Thyroid gland (tissue), 4 donors: ENCODE results near the gene SARDH. TPM values are rescaled to one million over a fixed set of nuclear protein-coding genes. Genes with fewer than 3 reads are reported as not detected.

Experiments used
- DNase-seq, 2 donors: peaks; one replicate each; pipeline ENCODE4 v3.0.0-alpha.2; 2019
- H3K27ac ChIP-seq, 3 donors: fragments of 200-600 bp; sonication (generic); 1 replicate in 2 of 3; 2 replicates in 1 of 3; pipeline ENCODE4 v1.5.1; 2016 to 2019; ENCODE audit warnings: mild to moderate bottlenecking in 1 of 3, moderate library complexity in 1 of 3
- H3K27me3 ChIP-seq: fragments of 200-600 bp; sonication (generic); one replicate; pipeline ENCODE4 v1.5.1; 2019
- H3K36me3 ChIP-seq, 2 donors: fragments of 200-600 bp; sonication (generic); one replicate each; pipeline ENCODE4 v1.5.1; 2016 to 2019
- H3K4me1 ChIP-seq, 2 donors: fragments of 200-600 bp; sonication (generic); one replicate each; pipeline ENCODE4 v1.5.1; 2017 to 2019
- H3K4me3 ChIP-seq, 3 donors: fragments of 200-600 bp; sonication (generic); replicated peaks in 1 of 3; 1 replicate in 2 of 3; 2 replicates in 1 of 3; pipeline ENCODE4 v1.5.1; 2016; ENCODE audit warnings: mild to moderate bottlenecking in 1 of 3
- H3K9me3 ChIP-seq: fragments of 200-600 bp; sonication (generic); one replicate; pipeline ENCODE4 v1.5.1; 2017
- CTCF ChIP-seq, 6 experiments: fragments of 200-600 bp in 3 of 6; fragments of 450-650 bp in 3 of 6; sonication (generic) in 3 of 6; IDR thresholded peaks; one replicate each; pipeline ENCODE4 v1.5.1; 2016 to 2019; ENCODE audit warnings: antibody characterized with exemption in 6 of 6, mild to moderate bottlenecking in 2 of 6, inconsistent platforms in 1 of 6, moderate library complexity in 1 of 6
- POLR2A ChIP-seq, 2 donors: fragments of 450-650 bp; IDR thresholded peaks; one replicate each; pipeline ENCODE4 v1.6.1; 2017; ENCODE audit warnings: antibody characterized with exemption in 2 of 2, mild to moderate bottlenecking in 2 of 2, moderate library complexity in 1 of 2
- WGBS, 2 donors: methylation state at CpG; one replicate each; pipeline ENCODE4 v1.1.5; 2017; 5-methylcytosine and 5-hydroxymethylcytosine counted together
- intact Hi-C: fragments of 100-400 bp; cut with DNase I; formaldehyde crosslinking; loops from one replicate; pipeline ENCODE4 v1.15.1; 2023
- total RNA-seq, 4 donors: library from RNA; depleted of rRNA; stranded (reverse); fragments of >200 nt; gene quantifications; one replicate each; pipeline ENCODE4 v1.2.3, GENCODE V29; 2016

Gene SARDH
- total RNA-seq, 4 donors from 2014 or later = 2.2 to 6.2 (median 3.3) TPM; not detected in 1

GRCh38 chr9:133758228-133758627 lies 20.1 kb upstream of the SARDH start:
- H3K36me3 ChIP-seq = no peaks in the 10 kb centered on the region
- intact Hi-C loops = no loop called here
- H3K27ac ChIP-seq = peak overlapping the region; percentile 35 to 56 (median 53)
- H3K4me3 ChIP-seq = no peak overlapping the region
- peaks cover 16 to 26% of the 10 kb centered on the region in 2 donors for H3K4me1 ChIP-seq
- H3K9me3 ChIP-seq = no peaks in the 10 kb centered on the region
- DNase-seq = peak; percentile 57 to 71
- no peak for TF ChIP-seq POLR2A (IDR thresholded peaks at IDR 0.05)
- TF ChIP-seq CTCF (IDR thresholded peaks at IDR 0.05) = no peak
- no peaks in the 10 kb centered on the region for H3K27me3 ChIP-seq
- WGBS, 2 donors = 17 to 41% methylated on average over 7 of the region's 7 CpGs

GRCh38 chr9:133754688-133755227 lies 16.6 kb upstream of the SARDH start:
- TF ChIP-seq CTCF (IDR thresholded peaks at IDR 0.05) = no peak
- no peak for TF ChIP-seq POLR2A (IDR thresholded peaks at IDR 0.05)
- no peaks in the 10 kb centered on the region for H3K27me3 ChIP-seq
- no peaks in the 10 kb centered on the region for H3K9me3 ChIP-seq
- no peak overlapping the region for H3K4me3 ChIP-seq
- WGBS, 2 donors = 57 to 68% methylated on average over 8 to 9 of the region's 9 CpGs
- H3K36me3 ChIP-seq = no peaks in the 10 kb centered on the region
- no peak for DNase-seq
- peaks cover 16 to 25% of the 10 kb centered on the region in 2 donors for H3K4me1 ChIP-seq
- intact Hi-C loops = no loop called here
- H3K27ac ChIP-seq = no peak overlapping the region

DNA sequence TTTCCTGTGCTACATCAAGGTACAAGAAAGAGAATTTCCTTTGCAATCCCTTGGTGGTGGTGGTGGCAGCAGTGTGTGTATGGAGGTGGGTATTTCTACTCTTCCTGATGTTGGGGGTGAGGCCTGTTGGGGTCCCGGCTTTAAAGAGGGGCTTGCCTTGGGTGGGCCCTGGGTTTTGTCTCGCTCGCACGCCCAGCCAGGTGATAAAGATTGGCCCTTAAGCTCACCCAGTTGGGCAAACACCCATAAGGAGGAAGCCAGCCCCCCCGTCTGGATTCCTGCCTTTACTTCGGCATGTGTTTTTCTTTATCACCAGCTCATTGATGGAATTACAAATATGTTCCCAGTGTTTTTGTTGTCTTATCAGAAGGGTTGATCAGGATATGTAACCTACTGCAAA lies 16.0 kb upstream of the SARDH start:
- peaks cover 14 to 20% of the 10 kb centered on the region in 2 donors for H3K4me1 ChIP-seq
- no peak overlapping the region for H3K4me3 ChIP-seq
- WGBS, 2 donors = 88 to 94% methylated on average over 6 of the region's 6 CpGs
- no peak overlapping the region for H3K27ac ChIP-seq
- intact Hi-C loops = no loop called here
- no peaks in the 10 kb centered on the region for H3K27me3 ChIP-seq
- DNase-seq = no peak
- no peaks in the 10 kb centered on the region for H3K9me3 ChIP-seq
- TF ChIP-seq CTCF (IDR thresholded peaks at IDR 0.05) (no peak), POLR2A (IDR thresholded peaks at IDR 0.05) (no peak)
- no peaks in the 10 kb centered on the region for H3K36me3 ChIP-seq

- DNase-seq = no peak
- no peaks in the 10 kb centered on the region for H3K27me3 ChIP-seq
- WGBS, 2 donors = 77 to 81% methylated on average over 8 to 9 of the region's 9 CpGs
- no peaks in the 10 kb centered on the region for H3K36me3 ChIP-seq
- H3K4me1 ChIP-seq = peaks cover 3 to 9% of the 10 kb centered on the region in 2 donors
- intact Hi-C loops = no loop called here
- no peaks in the 10 kb centered on the region for H3K9me3 ChIP-seq
- no peak overlapping the region for H3K27ac ChIP-seq
- TF ChIP-seq CTCF (IDR thresholded peaks at IDR 0.05) (no peak), POLR2A (IDR thresholded peaks at IDR 0.05) (no peak)
- H3K4me3 ChIP-seq = no peak overlapping the region
Observed at GRCh38 chr9:133752739-133753446, 14.7 kb upstream of the SARDH start.

GRCh38 chr9:133750982-133751649 lies 13.0 kb upstream of the SARDH start:
- no peaks in the 10 kb centered on the region for H3K9me3 ChIP-seq
- TF ChIP-seq CTCF (IDR thresholded peaks at IDR 0.05) (no peak), POLR2A (IDR thresholded peaks at IDR 0.05) (no peak)
- WGBS, 2 donors = 83% methylated on average over 2 to 9 of the region's 9 CpGs
- no peak overlapping the region for H3K27ac ChIP-seq
- intact Hi-C loops = no loop called here
- no peak for DNase-seq
- no peak overlapping the region for H3K4me3 ChIP-seq
- no peaks in the 10 kb centered on the region for H3K27me3 ChIP-seq
- H3K36me3 ChIP-seq = no peaks in the 10 kb centered on the region
- H3K4me1 ChIP-seq = no peaks in the 10 kb centered on the region
